Ascending aorta (tissue), 2 donors: ENCODE data around the gene ERC1. TPM values are rescaled to one million over a fixed set of nuclear protein-coding genes. Genes with fewer than 3 reads are reported as not detected.
A peak's percentile ranks its signal among the peaks of the same experiment; 100 is the strongest.

Experiments used
- DNase-seq, 2 donors: peaks; one replicate each; pipeline ENCODE4 v3.0.0-alpha.2; 2019; ENCODE audit warnings: low spot score in 2 of 2
- H3K27ac ChIP-seq, 2 donors: fragments of 200-600 bp; sonication (generic); one replicate each; pipeline ENCODE4 v1.5.1; 2016 to 2017; ENCODE audit warnings: mild to moderate bottlenecking in 1 of 2
- H3K27me3 ChIP-seq: fragments of 200-600 bp; sonication (generic); one replicate; pipeline ENCODE4 v1.5.1; 2017
- H3K36me3 ChIP-seq, 2 donors: fragments of 200-600 bp; sonication (generic); one replicate each; pipeline ENCODE4 v1.5.1; 2016
- H3K4me1 ChIP-seq, 2 donors: fragments of 200-600 bp; sonication (generic); one replicate each; pipeline ENCODE4 v1.5.1; 2016 to 2017; ENCODE audit warnings: mild to moderate bottlenecking in 1 of 2
- H3K4me3 ChIP-seq, 2 donors: fragments of 200-600 bp; sonication (generic); one replicate each; pipeline ENCODE4 v1.5.1; 2016 to 2017; ENCODE audit warnings: mild to moderate bottlenecking in 1 of 2
- H3K9me3 ChIP-seq, 2 donors: fragments of 200-600 bp; sonication (generic); one replicate each; pipeline ENCODE4 v1.5.1; 2016
- CTCF ChIP-seq, 3 experiments: fragments of 200-600 bp in 2 of 3; fragments of 450-650 bp in 1 of 3; sonication (generic) in 2 of 3; IDR thresholded peaks; one replicate each; pipeline ENCODE4 v1.5.1; 2016 to 2019; ENCODE audit warnings: antibody characterized with exemption in 3 of 3, mild to moderate bottlenecking in 1 of 3, moderate library complexity in 1 of 3
- intact Hi-C: fragments of 100-400 bp; cut with DNase I; formaldehyde crosslinking; loops from one replicate; pipeline ENCODE4 v1.15.1; 2023
- total RNA-seq: library from RNA; depleted of rRNA; stranded (reverse); fragments of >200 nt; gene quantifications from one replicate; pipeline ENCODE4 v1.1.0, GENCODE V29; 2016

Gene ERC1
- total RNA-seq, 1 donor from 2014 or later = 41.4 TPM

GRCh38 chr12:1324910-1325309, 333.9 kb downstream of the ERC1 start:
- Histone ChIP-seq H3K36me3 (no peaks in the 10 kb centered on the region), H3K4me1 (no peaks in the 10 kb centered on the region), H3K4me3 (no peak overlapping the region), H3K9me3 (no peaks in the 10 kb centered on the region), H3K27ac (no peak overlapping the region), H3K27me3 (no peaks in the 10 kb centered on the region)
- intact Hi-C loops = no loop called here
- DNase-seq = no peak
- TF ChIP-seq CTCF (IDR thresholded peaks at IDR 0.05) = no peak

- TF ChIP-seq CTCF (IDR thresholded peaks at IDR 0.05) = no peak
These were observed 334.6 kb downstream of the ERC1 start for GRCh38 chr12:1325666-1326065.

GRCh38 chr12:1326258-1326657, 335.2 kb downstream of the ERC1 start:
- TF ChIP-seq CTCF (IDR thresholded peaks at IDR 0.05) = no peak
- no peaks in the 10 kb centered on the region for H3K4me1 ChIP-seq
- no peak overlapping the region for H3K27ac ChIP-seq
- no peaks in the 10 kb centered on the region for H3K27me3 ChIP-seq
- intact Hi-C loops = no loop called here
- DNase-seq = no peak
- no peaks in the 10 kb centered on the region for H3K36me3 ChIP-seq
- no peak overlapping the region for H3K4me3 ChIP-seq
- no peaks in the 10 kb centered on the region for H3K9me3 ChIP-seq

More at GRCh38 chr12:1325666-1326065, 334.6 kb downstream of the ERC1 start:
- Histone ChIP-seq H3K4me1 (no peaks in the 10 kb centered on the region), H3K27me3 (no peaks in the 10 kb centered on the region), H3K9me3 (no peaks in the 10 kb centered on the region), H3K27ac (no peak overlapping the region), H3K4me3 (no peak overlapping the region), H3K36me3 (no peaks in the 10 kb centered on the region)
- intact Hi-C loops = no loop called here
- no peak for DNase-seq

GRCh38 chr12:1328391-1328790, 337.4 kb downstream of the ERC1 start:
- Histone ChIP-seq H3K4me1 (no peaks in the 10 kb centered on the region), H3K9me3 (no peaks in the 10 kb centered on the region), H3K4me3 (no peak overlapping the region), H3K27ac (no peak overlapping the region), H3K27me3 (no peaks in the 10 kb centered on the region), H3K36me3 (no peaks in the 10 kb centered on the region)
- TF ChIP-seq CTCF (IDR thresholded peaks at IDR 0.05) = no peak
- DNase-seq = peak; percentile 21 to 71
- intact Hi-C loops = no loop called here

GRCh38 chr12:1329784-1330476, 338.9 kb downstream of the ERC1 start:
- intact Hi-C loops = no loop called here
- no peak for DNase-seq
- TF ChIP-seq CTCF (IDR thresholded peaks at IDR 0.05) = no peak
- no peaks in the 10 kb centered on the region for H3K4me1 ChIP-seq
- H3K36me3 ChIP-seq = no peaks in the 10 kb centered on the region
- H3K27me3 ChIP-seq = no peaks in the 10 kb centered on the region
- no peaks in the 10 kb centered on the region for H3K9me3 ChIP-seq
- H3K27ac ChIP-seq = no peak overlapping the region
- H3K4me3 ChIP-seq = no peak overlapping the region

GRCh38 chr12:1330477-1330827, 339.4 kb downstream of the ERC1 start:
- Histone ChIP-seq H3K9me3 (no peaks in the 10 kb centered on the region), H3K36me3 (no peaks in the 10 kb centered on the region), H3K27me3 (no peaks in the 10 kb centered on the region), H3K4me1 (no peaks in the 10 kb centered on the region), H3K27ac (no peak overlapping the region), H3K4me3 (no peak overlapping the region)
- no peak for DNase-seq
- intact Hi-C loops = no loop called here
- no peak for TF ChIP-seq CTCF (IDR thresholded peaks at IDR 0.05)
